Neural crest cell (in vitro differentiated cells): ENCODE measurements around the gene MEF2D. TPM values are rescaled to one million over a fixed set of nuclear protein-coding genes. Genes with fewer than 3 reads are reported as not detected.

Experiments
- DNase-seq: peaks from one replicate; pipeline ENCODE4 v3.0.0; 2021; ENCODE audit warnings: low read depth, mixed read lengths, low spot score
- H3K27ac Mint-ChIP-seq: one replicate; pipeline ENCODE4 v1.8.0; 2021; ENCODE audit warnings: mild to moderate bottlenecking, mixed read lengths; ENCODE audit not compliant: unreplicated experiment
- H3K27me3 Mint-ChIP-seq: 2 replicates; pipeline ENCODE4 v1.8.0; 2021; ENCODE audit warnings: low read depth, mild to moderate bottlenecking, mixed read lengths
- H3K36me3 Mint-ChIP-seq: 2 replicates; pipeline ENCODE4 v1.8.0; 2021; ENCODE audit warnings: low read depth, mild to moderate bottlenecking, mixed read lengths
- H3K4me1 Mint-ChIP-seq: 2 replicates; pipeline ENCODE4 v1.8.0; 2021; ENCODE audit warnings: mixed read lengths
- H3K4me3 Mint-ChIP-seq: one replicate; pipeline ENCODE4 v1.8.0; 2021; ENCODE audit warnings: mild to moderate bottlenecking, mixed read lengths
- H3K9me3 Mint-ChIP-seq: 2 replicates; pipeline ENCODE4 v1.8.0; 2021; ENCODE audit warnings: mixed read lengths
- total RNA-seq: library from RNA; stranded (reverse); gene quantifications from 2 replicates; pipeline ENCODE4 v1.2.1, GENCODE V29; 2021
- TF ChIP-seq, protein P1 (sequence below): fragments of 200-600 bp; sonication (generic); conservative IDR thresholded peaks from 2 replicates; pipeline ENCODE4 v1.5.0; 2021; ENCODE audit warnings: antibody characterized with exemption, mild to moderate bottlenecking

MEF2D gene
- total RNA-seq, 1 donor from 2014 or later, result 17.3 TPM

DNA sequence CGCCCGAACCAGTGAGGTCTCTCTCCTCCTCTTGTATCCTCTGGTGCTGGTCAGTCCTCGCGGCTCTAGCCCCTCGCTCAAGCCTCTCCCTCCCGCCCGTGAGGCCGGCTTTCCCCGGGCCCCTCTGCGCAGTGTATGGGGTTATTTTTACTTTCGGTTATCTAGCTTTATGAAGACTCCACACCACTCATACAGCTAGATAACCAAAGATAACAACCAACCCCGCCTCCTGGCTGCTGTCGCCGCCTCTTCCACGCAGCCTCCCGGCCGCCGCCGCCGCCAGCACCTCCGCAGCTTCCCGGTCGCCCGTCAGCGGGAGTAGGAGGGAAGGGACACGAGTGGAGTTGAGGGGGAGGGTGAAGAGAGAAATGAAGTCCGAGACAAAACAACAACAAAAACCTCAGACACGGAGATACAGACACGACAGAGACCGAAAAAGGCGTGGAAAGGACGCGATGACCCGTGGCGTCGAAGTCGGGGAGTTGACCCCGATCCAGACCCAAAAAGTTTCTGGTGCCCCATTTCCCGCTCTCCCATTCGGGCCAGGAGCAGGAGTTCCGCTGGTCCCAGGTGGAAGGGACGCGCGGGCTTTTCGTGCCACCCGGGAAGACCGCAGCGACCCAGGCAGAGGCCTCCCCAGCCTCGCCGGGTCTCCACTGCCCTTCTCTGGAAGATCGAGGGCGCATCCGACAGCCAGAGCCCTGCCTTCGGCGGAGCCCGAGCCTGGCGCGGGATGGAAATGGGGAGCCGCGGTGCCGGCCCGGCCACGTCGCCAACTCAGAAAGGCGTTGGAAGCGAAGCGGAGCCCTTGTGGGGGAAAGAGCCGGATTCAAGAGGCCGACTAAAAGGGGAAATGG is 80.1 kb downstream of the MEF2D start:
- DNase-seq, result no peak
- Mint-ChIP-seq H3K27ac (no peak overlapping the region), H3K9me3 (no peaks in the 10 kb centered on the region), H3K4me3 (no peak overlapping the region), H3K4me1 (peaks cover 4% of the 10 kb centered on the region), H3K27me3 (peaks cover 99% of the 10 kb centered on the region), H3K36me3 (peaks cover 2% of the 10 kb centered on the region)
- TF ChIP-seq, protein P1, sequence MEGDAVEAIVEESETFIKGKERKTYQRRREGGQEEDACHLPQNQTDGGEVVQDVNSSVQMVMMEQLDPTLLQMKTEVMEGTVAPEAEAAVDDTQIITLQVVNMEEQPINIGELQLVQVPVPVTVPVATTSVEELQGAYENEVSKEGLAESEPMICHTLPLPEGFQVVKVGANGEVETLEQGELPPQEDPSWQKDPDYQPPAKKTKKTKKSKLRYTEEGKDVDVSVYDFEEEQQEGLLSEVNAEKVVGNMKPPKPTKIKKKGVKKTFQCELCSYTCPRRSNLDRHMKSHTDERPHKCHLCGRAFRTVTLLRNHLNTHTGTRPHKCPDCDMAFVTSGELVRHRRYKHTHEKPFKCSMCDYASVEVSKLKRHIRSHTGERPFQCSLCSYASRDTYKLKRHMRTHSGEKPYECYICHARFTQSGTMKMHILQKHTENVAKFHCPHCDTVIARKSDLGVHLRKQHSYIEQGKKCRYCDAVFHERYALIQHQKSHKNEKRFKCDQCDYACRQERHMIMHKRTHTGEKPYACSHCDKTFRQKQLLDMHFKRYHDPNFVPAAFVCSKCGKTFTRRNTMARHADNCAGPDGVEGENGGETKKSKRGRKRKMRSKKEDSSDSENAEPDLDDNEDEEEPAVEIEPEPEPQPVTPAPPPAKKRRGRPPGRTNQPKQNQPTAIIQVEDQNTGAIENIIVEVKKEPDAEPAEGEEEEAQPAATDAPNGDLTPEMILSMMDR, result no peak

DNA sequence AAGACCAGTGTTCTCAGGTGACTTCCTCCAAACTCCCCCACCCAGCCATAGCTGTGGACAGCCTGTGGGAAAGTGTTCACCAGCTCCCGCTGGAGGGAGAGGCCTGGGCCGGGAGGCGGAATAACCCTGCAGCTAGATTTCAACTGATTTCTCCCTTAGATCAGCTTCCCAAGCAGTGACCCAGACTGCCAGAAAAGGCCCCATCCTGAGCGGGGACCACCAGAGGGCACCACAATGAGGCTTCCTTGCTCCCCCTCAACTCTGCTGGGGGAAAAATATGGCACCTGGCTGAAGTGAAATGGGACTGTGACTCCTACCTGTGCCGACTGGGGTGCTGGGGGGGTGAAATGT is 80.7 kb downstream of the MEF2D start:
- H3K4me3 Mint-ChIP-seq, result no peak overlapping the region

DNA sequence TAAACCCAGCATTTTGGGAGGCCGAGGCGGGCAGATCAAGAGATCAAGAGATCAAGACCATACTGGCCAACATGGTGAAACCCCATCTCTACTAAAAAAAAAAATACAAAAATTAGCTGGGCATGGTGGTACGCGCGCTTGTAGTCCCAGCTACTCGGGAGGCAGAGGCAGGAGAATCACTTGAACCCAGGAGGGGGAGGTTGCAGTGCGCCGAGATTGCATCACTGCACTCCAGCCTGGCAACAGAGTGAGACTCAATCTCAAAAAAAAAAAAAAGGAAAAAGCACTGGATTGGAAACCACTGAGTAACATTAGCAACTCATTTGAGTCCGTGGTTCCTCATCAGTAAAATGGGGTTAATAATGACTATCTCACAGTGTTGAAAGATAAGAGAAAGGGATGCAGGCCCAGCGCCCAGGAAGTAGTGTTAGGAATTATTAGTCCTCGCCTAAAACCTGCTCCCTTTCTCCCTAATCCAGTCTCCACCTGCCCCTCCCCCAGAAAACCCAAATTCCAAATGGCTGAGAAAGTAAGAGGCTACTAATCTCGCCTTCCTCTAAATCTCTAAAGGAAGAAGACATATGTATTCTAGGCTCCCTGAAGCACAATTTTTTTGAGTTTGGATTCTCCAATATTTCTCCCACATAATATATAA is 82.0 kb downstream of the MEF2D start:
- TF ChIP-seq, protein P1, result no peak

More for the DNA sequence above, 80.7 kb downstream of the MEF2D start:
- Mint-ChIP-seq H3K4me1 (peaks cover 4% of the 10 kb centered on the region), H3K36me3 (peaks cover 2% of the 10 kb centered on the region), H3K9me3 (no peaks in the 10 kb centered on the region), H3K27ac (no peak overlapping the region), H3K27me3 (peaks cover 99% of the 10 kb centered on the region)
- TF ChIP-seq, protein P1, result peak; percentile 36
- peak; percentile 29 for DNase-seq

DNA sequence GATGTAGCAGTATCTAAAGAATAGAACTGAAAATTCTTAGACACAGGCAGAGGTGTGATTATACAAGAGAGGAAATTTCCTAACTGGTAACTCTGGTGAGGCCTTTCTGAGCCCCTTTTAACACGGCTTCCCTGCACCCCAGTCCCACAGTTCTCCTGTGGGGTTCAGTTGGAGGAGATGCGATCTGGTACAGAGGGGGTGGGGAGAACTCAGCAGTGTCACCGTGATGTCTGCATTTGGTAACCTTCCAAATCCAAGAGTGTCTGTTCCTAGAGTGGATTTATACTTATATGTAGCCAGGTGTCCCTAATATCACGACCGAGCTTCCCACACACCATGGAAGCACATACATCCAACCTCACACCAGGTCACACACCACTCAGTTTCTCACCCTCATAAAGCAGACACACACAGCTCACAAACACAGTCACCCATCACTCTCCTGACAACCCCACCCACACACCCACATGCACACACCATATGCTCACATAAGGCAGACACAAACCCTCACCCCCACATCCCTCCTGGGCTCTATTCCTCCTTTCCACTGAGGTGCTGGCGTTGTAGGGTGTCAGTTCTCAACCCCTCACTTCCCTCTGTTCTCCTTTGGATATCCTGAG is 83.1 kb downstream of the MEF2D start:
- H3K27ac Mint-ChIP-seq, result peak overlapping the region; percentile 28
- peaks cover 4% of the 10 kb centered on the region for H3K4me1 Mint-ChIP-seq
- no peak for DNase-seq
- H3K4me3 Mint-ChIP-seq, result no peak overlapping the region
- no peaks in the 10 kb centered on the region for H3K9me3 Mint-ChIP-seq
- TF ChIP-seq, protein P1, result no peak
- H3K27me3 Mint-ChIP-seq, result peaks cover 96% of the 10 kb centered on the region
- peaks cover 2% of the 10 kb centered on the region for H3K36me3 Mint-ChIP-seq

More for the DNA sequence above, 82.0 kb downstream of the MEF2D start:
- DNase-seq, result no peak
- Mint-ChIP-seq H3K4me3 (no peak overlapping the region), H3K27me3 (peaks cover 97% of the 10 kb centered on the region), H3K4me1 (peaks cover 4% of the 10 kb centered on the region), H3K36me3 (peaks cover 2% of the 10 kb centered on the region), H3K27ac (no peak overlapping the region), H3K9me3 (no peaks in the 10 kb centered on the region)

DNA sequence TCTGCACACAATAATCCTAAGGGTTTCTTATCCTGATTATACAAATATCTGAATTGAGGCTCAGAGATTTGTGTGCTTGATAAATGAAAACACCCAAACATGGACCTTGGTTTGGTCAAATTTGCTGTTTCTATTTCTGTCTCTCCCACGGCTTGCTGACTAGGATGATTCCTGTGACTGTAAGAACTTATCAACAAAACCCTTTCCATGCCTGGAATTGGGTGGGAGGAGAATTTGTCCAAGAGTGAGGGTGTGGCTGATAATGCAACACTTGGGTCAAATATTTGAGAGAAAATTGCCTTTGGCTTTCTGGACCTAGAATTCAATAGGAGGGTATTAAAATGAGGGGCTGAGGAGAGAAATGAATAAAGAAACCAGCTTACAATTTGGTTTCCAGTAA is 83.6 kb downstream of the MEF2D start:
- DNase-seq, result no peak
- TF ChIP-seq, protein P1, result no peak
- Mint-ChIP-seq H3K4me3 (no peak overlapping the region), H3K27me3 (peaks cover 96% of the 10 kb centered on the region), H3K4me1 (peaks cover 3% of the 10 kb centered on the region), H3K36me3 (peaks cover 2% of the 10 kb centered on the region), H3K27ac (no peak overlapping the region), H3K9me3 (no peaks in the 10 kb centered on the region)
